22Rv1 (cell line): ENCODE data around the gene MFSD1.

Experiments used
- ZFX ChIP-seq: fragments of 450-650 bp; IDR thresholded peaks from 2 replicates; pipeline ENCODE4 v1.6.1; 2017; ENCODE audit warnings: antibody characterized with exemption, borderline replicate concordance
- TF ChIP-seq, protein P1 (sequence below): fragments of 450-650 bp; IDR thresholded peaks from 2 replicates; pipeline ENCODE4 v1.5.1; 2017; ENCODE audit warnings: mild to moderate bottlenecking

DNA sequence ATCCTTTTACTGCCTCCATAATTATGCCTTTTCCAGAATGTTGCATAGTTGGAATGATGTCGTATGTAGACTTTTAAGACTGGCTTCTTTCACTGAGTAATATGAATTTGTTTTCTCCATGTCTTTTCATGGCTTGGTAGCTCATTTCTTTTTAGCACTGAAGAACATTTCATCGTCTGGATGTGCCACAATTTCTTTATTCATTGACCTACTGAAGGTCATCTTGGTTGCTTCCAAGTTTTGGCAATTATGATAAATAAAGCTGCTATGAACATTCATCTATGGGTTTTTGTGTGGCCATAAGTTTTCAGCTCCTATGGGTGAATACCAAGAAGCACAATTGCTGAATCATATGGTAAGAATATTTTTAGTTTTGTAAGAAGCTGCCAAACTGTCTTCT is 46.4 kb upstream of the MFSD1 start:
- TF ChIP-seq, protein P1, sequence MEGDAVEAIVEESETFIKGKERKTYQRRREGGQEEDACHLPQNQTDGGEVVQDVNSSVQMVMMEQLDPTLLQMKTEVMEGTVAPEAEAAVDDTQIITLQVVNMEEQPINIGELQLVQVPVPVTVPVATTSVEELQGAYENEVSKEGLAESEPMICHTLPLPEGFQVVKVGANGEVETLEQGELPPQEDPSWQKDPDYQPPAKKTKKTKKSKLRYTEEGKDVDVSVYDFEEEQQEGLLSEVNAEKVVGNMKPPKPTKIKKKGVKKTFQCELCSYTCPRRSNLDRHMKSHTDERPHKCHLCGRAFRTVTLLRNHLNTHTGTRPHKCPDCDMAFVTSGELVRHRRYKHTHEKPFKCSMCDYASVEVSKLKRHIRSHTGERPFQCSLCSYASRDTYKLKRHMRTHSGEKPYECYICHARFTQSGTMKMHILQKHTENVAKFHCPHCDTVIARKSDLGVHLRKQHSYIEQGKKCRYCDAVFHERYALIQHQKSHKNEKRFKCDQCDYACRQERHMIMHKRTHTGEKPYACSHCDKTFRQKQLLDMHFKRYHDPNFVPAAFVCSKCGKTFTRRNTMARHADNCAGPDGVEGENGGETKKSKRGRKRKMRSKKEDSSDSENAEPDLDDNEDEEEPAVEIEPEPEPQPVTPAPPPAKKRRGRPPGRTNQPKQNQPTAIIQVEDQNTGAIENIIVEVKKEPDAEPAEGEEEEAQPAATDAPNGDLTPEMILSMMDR: no peak
- no peak for TF ChIP-seq ZFX
